GM12878 (cell line): Measurements from ENCODE around the gene GAB3.

ENCODE experiments used
- BMI1 ChIP-seq: fragments of 450-650 bp; IDR thresholded peaks from 2 replicates; pipeline ENCODE4 v1.6.1; 2016; ENCODE audit warnings: mild to moderate bottlenecking, moderate library complexity, borderline replicate concordance
- EGR1 ChIP-seq, 2 experiments: IDR thresholded peaks; 1 replicate in 1 of 2; 2 replicates in 1 of 2; pipeline ENCODE4 v1.6.1; 2011 to 2012; ENCODE audit warnings: low read depth in 2 of 2, low read length in 2 of 2, borderline replicate concordance in 1 of 2, mild to moderate bottlenecking in 1 of 2, moderate library complexity in 1 of 2
- FOXK2 ChIP-seq: fragments of 450-650 bp; IDR thresholded peaks from 2 replicates; pipeline ENCODE4 v1.6.1; 2017; ENCODE audit warnings: mild to moderate bottlenecking, moderate library complexity
- GABPA ChIP-seq: IDR thresholded peaks from 2 replicates; pipeline ENCODE4 v1.6.1; 2014; ENCODE audit warnings: antibody characterized with exemption, low read depth, mild to moderate bottlenecking, inconsistent platforms
- IRF4 ChIP-seq: IDR thresholded peaks from 2 replicates; pipeline ENCODE4 v1.6.1; 2011; ENCODE audit warnings: low read depth, low read length
- MXI1 ChIP-seq: fragments of 150-350 bp; IDR thresholded peaks from 2 replicates; pipeline ENCODE4 v1.6.1; 2011; ENCODE audit warnings: low read depth, mild to moderate bottlenecking, inconsistent platforms, low read length, improper control_type of control experiment
- RCOR1 ChIP-seq: conservative IDR thresholded peaks from 2 replicates; pipeline ENCODE4 v1.6.1; 2012; ENCODE audit warnings: low read depth, low read length, improper control_type of control experiment
- TBL1XR1 ChIP-seq: IDR thresholded peaks from 2 replicates; pipeline ENCODE4 v1.6.1; 2012; ENCODE audit warnings: low read depth, low read length, improper control_type of control experiment
- TCF12 ChIP-seq: IDR thresholded peaks from 2 replicates; pipeline ENCODE4 v1.6.1; 2011; ENCODE audit warnings: low read depth, mild to moderate bottlenecking, low read length
- TF ChIP-seq, protein P1 (sequence below), 3 experiments: IDR thresholded peaks in 2 of 3; conservative IDR thresholded peaks in 1 of 3; 2 replicates each; pipeline ENCODE4 v1.5.1; 2011; ENCODE audit warnings: low read depth in 3 of 3, low read length in 3 of 3, mild to moderate bottlenecking in 3 of 3, control low read depth in 2 of 3, moderate library complexity in 2 of 3, inconsistent platforms in 1 of 3, mixed read lengths in 1 of 3; ENCODE audit not compliant: control insufficient read depth in 2 of 3, insufficient read depth in 1 of 3; ENCODE audit errors: extremely low read depth in 1 of 3
- TF ChIP-seq, protein P2 (sequence below): fragments of 450-650 bp; IDR thresholded peaks from 2 replicates; pipeline ENCODE4 v1.6.1; 2017; ENCODE audit warnings: borderline replicate concordance
- TF ChIP-seq, protein P3 (sequence below): IDR thresholded peaks from 2 replicates; pipeline ENCODE4 v1.6.1; 2012; ENCODE audit warnings: mild to moderate bottlenecking, low read depth, low read length

DNA sequence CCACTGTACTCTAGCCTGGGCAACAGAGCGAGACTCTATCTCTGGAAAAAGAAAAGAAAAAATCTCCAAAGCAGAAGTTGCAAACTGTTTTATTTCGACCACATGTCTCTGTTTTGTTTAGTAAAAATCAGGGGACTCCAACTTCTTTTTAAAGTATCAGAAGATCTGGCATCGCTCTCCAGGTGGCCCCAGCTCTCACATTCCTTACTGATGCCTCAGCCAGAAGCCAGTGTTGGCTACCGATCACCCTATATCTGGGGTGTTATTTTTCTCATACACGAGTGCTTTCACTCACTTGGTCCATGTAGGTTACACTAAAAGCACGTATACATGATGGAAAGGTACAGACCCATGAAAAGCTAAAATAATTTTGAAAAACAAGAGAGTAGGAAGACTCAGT, 46.1 kb upstream of the GAB3 start:
- TF ChIP-seq EGR1 (IDR thresholded peaks at IDR 0.05; ENCODE audit: borderline replicate concordance in 1 of 2, low read depth in 2 of 2, low read length in 2 of 2) (no peak), TCF12 (no peak), FOXK2 (no peak), MXI1 (no peak), IRF4 (no peak), TBL1XR1 (no peak), GABPA (no peak), RCOR1 (no peak), BMI1 (no peak)
- TF ChIP-seq, protein P1, sequence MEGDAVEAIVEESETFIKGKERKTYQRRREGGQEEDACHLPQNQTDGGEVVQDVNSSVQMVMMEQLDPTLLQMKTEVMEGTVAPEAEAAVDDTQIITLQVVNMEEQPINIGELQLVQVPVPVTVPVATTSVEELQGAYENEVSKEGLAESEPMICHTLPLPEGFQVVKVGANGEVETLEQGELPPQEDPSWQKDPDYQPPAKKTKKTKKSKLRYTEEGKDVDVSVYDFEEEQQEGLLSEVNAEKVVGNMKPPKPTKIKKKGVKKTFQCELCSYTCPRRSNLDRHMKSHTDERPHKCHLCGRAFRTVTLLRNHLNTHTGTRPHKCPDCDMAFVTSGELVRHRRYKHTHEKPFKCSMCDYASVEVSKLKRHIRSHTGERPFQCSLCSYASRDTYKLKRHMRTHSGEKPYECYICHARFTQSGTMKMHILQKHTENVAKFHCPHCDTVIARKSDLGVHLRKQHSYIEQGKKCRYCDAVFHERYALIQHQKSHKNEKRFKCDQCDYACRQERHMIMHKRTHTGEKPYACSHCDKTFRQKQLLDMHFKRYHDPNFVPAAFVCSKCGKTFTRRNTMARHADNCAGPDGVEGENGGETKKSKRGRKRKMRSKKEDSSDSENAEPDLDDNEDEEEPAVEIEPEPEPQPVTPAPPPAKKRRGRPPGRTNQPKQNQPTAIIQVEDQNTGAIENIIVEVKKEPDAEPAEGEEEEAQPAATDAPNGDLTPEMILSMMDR (IDR thresholded peaks at IDR 0.05 in 2 of 3, conservative IDR thresholded peaks at IDR 0.05 in 1 of 3; ENCODE audit: control insufficient read depth in 2 of 3, extremely low read depth in 1 of 3, insufficient read depth in 1 of 3, low read depth in 3 of 3, low read length in 3 of 3) = no peak
- TF ChIP-seq, protein P2, sequence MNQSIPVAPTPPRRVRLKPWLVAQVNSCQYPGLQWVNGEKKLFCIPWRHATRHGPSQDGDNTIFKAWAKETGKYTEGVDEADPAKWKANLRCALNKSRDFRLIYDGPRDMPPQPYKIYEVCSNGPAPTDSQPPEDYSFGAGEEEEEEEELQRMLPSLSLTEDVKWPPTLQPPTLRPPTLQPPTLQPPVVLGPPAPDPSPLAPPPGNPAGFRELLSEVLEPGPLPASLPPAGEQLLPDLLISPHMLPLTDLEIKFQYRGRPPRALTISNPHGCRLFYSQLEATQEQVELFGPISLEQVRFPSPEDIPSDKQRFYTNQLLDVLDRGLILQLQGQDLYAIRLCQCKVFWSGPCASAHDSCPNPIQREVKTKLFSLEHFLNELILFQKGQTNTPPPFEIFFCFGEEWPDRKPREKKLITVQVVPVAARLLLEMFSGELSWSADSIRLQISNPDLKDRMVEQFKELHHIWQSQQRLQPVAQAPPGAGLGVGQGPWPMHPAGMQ = no peak
- TF ChIP-seq, protein P3, sequence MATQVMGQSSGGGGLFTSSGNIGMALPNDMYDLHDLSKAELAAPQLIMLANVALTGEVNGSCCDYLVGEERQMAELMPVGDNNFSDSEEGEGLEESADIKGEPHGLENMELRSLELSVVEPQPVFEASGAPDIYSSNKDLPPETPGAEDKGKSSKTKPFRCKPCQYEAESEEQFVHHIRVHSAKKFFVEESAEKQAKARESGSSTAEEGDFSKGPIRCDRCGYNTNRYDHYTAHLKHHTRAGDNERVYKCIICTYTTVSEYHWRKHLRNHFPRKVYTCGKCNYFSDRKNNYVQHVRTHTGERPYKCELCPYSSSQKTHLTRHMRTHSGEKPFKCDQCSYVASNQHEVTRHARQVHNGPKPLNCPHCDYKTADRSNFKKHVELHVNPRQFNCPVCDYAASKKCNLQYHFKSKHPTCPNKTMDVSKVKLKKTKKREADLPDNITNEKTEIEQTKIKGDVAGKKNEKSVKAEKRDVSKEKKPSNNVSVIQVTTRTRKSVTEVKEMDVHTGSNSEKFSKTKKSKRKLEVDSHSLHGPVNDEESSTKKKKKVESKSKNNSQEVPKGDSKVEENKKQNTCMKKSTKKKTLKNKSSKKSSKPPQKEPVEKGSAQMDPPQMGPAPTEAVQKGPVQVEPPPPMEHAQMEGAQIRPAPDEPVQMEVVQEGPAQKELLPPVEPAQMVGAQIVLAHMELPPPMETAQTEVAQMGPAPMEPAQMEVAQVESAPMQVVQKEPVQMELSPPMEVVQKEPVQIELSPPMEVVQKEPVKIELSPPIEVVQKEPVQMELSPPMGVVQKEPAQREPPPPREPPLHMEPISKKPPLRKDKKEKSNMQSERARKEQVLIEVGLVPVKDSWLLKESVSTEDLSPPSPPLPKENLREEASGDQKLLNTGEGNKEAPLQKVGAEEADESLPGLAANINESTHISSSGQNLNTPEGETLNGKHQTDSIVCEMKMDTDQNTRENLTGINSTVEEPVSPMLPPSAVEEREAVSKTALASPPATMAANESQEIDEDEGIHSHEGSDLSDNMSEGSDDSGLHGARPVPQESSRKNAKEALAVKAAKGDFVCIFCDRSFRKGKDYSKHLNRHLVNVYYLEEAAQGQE = no peak
